WTC11 (cell line): ENCODE measurements around the gene SIPA1L3. TPM values are rescaled to one million over a fixed set of nuclear protein-coding genes. Genes with fewer than 3 reads are reported as not detected.

ENCODE experiments used
- ATAC-seq: fragments of 200-7000 bp; cut with Tn5 transposase; 2 replicates; pipeline ENCODE4 v1.10.0; 2021; ENCODE audit warnings: mild to moderate bottlenecking, moderate library complexity
- CTCF ChIA-PET: fragments of 300-600 bp; sonication (Branson Sonifier 250); formaldehyde crosslinking; loops from one replicate; lab custom pipeline; 2021; ENCODE audit warnings: antibody characterized with exemption; lab: Charles Lee
- POLR2A ChIA-PET: fragments of 350-600 bp; sonication (Branson Sonifier 250); formaldehyde crosslinking; loops from one replicate; lab custom pipeline; 2021; ENCODE audit warnings: antibody characterized with exemption; lab: Charles Lee
- DNase-seq: peaks from one replicate; pipeline ENCODE4 v3.0.0; 2021; ENCODE audit warnings: low spot score
- H3K27ac Mint-ChIP-seq: 2 replicates; pipeline ENCODE4 v1.8.0; 2021; ENCODE audit warnings: mixed read lengths
- H3K27me3 Mint-ChIP-seq: 2 replicates; pipeline ENCODE4 v1.8.0; 2021; ENCODE audit warnings: low read depth, mild to moderate bottlenecking, moderate library complexity, mixed read lengths
- H3K36me3 Mint-ChIP-seq: 2 replicates; pipeline ENCODE4 v1.8.0; 2021; ENCODE audit warnings: mixed read lengths
- H3K4me1 Mint-ChIP-seq: 2 replicates; pipeline ENCODE4 v1.8.0; 2022; ENCODE audit warnings: mixed read lengths
- H3K4me3 Mint-ChIP-seq: 2 replicates; pipeline ENCODE4 v1.8.0; 2021; ENCODE audit warnings: mild to moderate bottlenecking, moderate library complexity, mixed read lengths
- H3K9me3 Mint-ChIP-seq: 2 replicates; pipeline ENCODE4 v1.8.0; 2021; ENCODE audit warnings: mixed read lengths
- AFF4 ChIP-seq: sonication (generic); formaldehyde crosslinking; IDR thresholded peaks from 2 replicates; pipeline ENCODE4 v1.8.1; 2023; ENCODE audit warnings: mild to moderate bottlenecking, missing genetic modification reagents, borderline replicate concordance
- ATF2 ChIP-seq: sonication (generic); formaldehyde crosslinking; IDR thresholded peaks from 2 replicates; pipeline ENCODE4 v1.8.1; 2022; ENCODE audit warnings: low read depth, missing genetic modification reagents, borderline replicate concordance
- ATF3 ChIP-seq: sonication (generic); formaldehyde crosslinking; conservative IDR thresholded peaks from 2 replicates; pipeline ENCODE4 v1.8.1; 2022; ENCODE audit warnings: mild to moderate bottlenecking, missing genetic modification reagents
- CTCF ChIP-seq: fragments of 200-600 bp; IDR thresholded peaks from 2 replicates; pipeline ENCODE4 v1.8.0; 2022; ENCODE audit warnings: antibody characterized with exemption
- ELF4 ChIP-seq: sonication (generic); formaldehyde crosslinking; IDR thresholded peaks from 2 replicates; pipeline ENCODE4 v1.8.1; 2022; ENCODE audit warnings: low read depth, mild to moderate bottlenecking, moderate library complexity, missing genetic modification reagents
- FOXJ3 ChIP-seq: sonication (generic); formaldehyde crosslinking; IDR thresholded peaks from 2 replicates; pipeline ENCODE4 v1.9.0; 2021; ENCODE audit warnings: missing genetic modification reagents, mild to moderate bottlenecking, borderline replicate concordance
- KAT7 ChIP-seq: sonication (generic); formaldehyde crosslinking; IDR thresholded peaks from 2 replicates; pipeline ENCODE4 v1.8.1; 2023; ENCODE audit warnings: missing genetic modification reagents, mild to moderate bottlenecking, borderline replicate concordance
- NFYB ChIP-seq: sonication (generic); formaldehyde crosslinking; conservative IDR thresholded peaks from 2 replicates; pipeline ENCODE4 v1.8.0; 2022; ENCODE audit warnings: low read depth, missing genetic modification reagents
- SMAD4 ChIP-seq: sonication (generic); formaldehyde crosslinking; IDR thresholded peaks from 2 replicates; pipeline ENCODE4 v1.8.0; 2022; ENCODE audit warnings: mild to moderate bottlenecking, missing genetic modification reagents
- ZMAT4 ChIP-seq: fragments of 250-450 bp; sonication (Bioruptor Pico); IDR thresholded peaks from 2 replicates; pipeline ENCODE4 v1.9.0; 2021; ENCODE audit warnings: mild to moderate bottlenecking
- ZNF121 ChIP-seq: sonication (generic); formaldehyde crosslinking; IDR thresholded peaks from 2 replicates; pipeline ENCODE4 v1.8.0; 2023; ENCODE audit warnings: missing genetic modification reagents
- ZNF219 ChIP-seq: sonication (generic); formaldehyde crosslinking; IDR thresholded peaks from 2 replicates; pipeline ENCODE4 v1.8.0; 2023; ENCODE audit warnings: missing genetic modification reagents, mild to moderate bottlenecking, borderline replicate concordance
- ZNF263 ChIP-seq: sonication (generic); formaldehyde crosslinking; IDR thresholded peaks from 2 replicates; pipeline ENCODE4 v1.8.1; 2022; ENCODE audit warnings: low read depth, mild to moderate bottlenecking, moderate library complexity, missing genetic modification reagents
- ZNF317 ChIP-seq: sonication (generic); formaldehyde crosslinking; IDR thresholded peaks from 2 replicates; pipeline ENCODE4 v1.8.1; 2023; ENCODE audit warnings: low read depth, mild to moderate bottlenecking, moderate library complexity, missing genetic modification reagents, borderline replicate concordance
- ZNF396 ChIP-seq: fragments of 250-450 bp; sonication (Bioruptor Pico); IDR thresholded peaks from 2 replicates; pipeline ENCODE4 v1.8.0; 2021; ENCODE audit warnings: mild to moderate bottlenecking, moderate library complexity, borderline replicate concordance
- ZNF416 ChIP-seq: fragments of 250-450 bp; sonication (Bioruptor Pico); IDR thresholded peaks from 2 replicates; pipeline ENCODE4 v1.9.0; 2021; ENCODE audit warnings: mild to moderate bottlenecking, inconsistent platforms
- ZNF423 ChIP-seq: fragments of 250-450 bp; sonication (Bioruptor Pico); IDR thresholded peaks from 2 replicates; pipeline ENCODE4 v2.1.2; 2022; ENCODE audit warnings: mild to moderate bottlenecking, moderate library complexity
- ZNF512 ChIP-seq: sonication (generic); formaldehyde crosslinking; IDR thresholded peaks from 2 replicates; pipeline ENCODE4 v1.8.1; 2022; ENCODE audit warnings: missing genetic modification reagents, borderline replicate concordance
- total RNA-seq: library from RNA; stranded (reverse); gene quantifications from 3 replicates; pipeline ENCODE4 v1.2.3, GENCODE V29; 2021

SIPA1L3 gene
- total RNA-seq, 1 experiment from 2014 or later, result 41.5 TPM

- POLR2A ChIA-PET, result no interaction called here
Observed at GRCh38 chr19:37997911-37998344, 90.9 kb downstream of the SIPA1L3 start.

More at GRCh38 chr19:37997911-37998344, 90.9 kb downstream of the SIPA1L3 start:
- DNase-seq, result no peak
- CTCF ChIA-PET, result interaction anchor here (0.6 kb wide), 1 partner anchor 9 kb away, joined by 3 read pairs; no protein-coding TSS in a partner anchor
- ATAC-seq, result no peak
- peaks cover 11% of the 10 kb centered on the region for H3K4me1 Mint-ChIP-seq
- no peak overlapping the region for H3K4me3 Mint-ChIP-seq
- H3K36me3 Mint-ChIP-seq, result 0 out of 2 replicates have a peak, but pooled peaks cover 3% of the 10 kb centered on the region
- no peak overlapping the region for H3K27ac Mint-ChIP-seq
- H3K27me3 Mint-ChIP-seq, result no peaks in the 10 kb centered on the region
- no peaks in the 10 kb centered on the region for H3K9me3 Mint-ChIP-seq
- TF ChIP-seq ZNF416 (CRISPR knock-in tag) (no peak), ELF4 (CRISPR knock-in tag) (no peak), CTCF (no peak), SMAD4 (CRISPR knock-in tag) (no peak), ZNF423 (CRISPR knock-in tag) (no peak), ZNF263 (CRISPR knock-in tag) (no peak), ZMAT4 (CRISPR knock-in tag) (no peak), ATF2 (no peak), ZNF121 (CRISPR knock-in tag) (no peak), ZNF317 (no peak), ZNF512 (CRISPR knock-in tag) (no peak), NFYB (CRISPR knock-in tag) (no peak), ZNF396 (no peak), FOXJ3 (no peak), ZNF219 (CRISPR knock-in tag) (no peak), AFF4 (CRISPR knock-in tag) (no peak), ATF3 (CRISPR knock-in tag) (no peak), KAT7 (CRISPR knock-in tag) (no peak)
